ENCODE results near the gene PLEKHA7.

GRCh38 chr11:17014833-17015626 is 816 bp upstream of the PLEKHA7 start:
- TF ChIP-seq BACH2 (CRISPR knock-in tag; IDR thresholded peaks at IDR 0.05; ENCODE audit: borderline replicate concordance) (no peak), OSR1 (CRISPR knock-in tag; IDR thresholded peaks at IDR 0.05) (no peak), ZC3H10 (CRISPR knock-in tag; IDR thresholded peaks at IDR 0.05) (no peak), ZFP3 (CRISPR knock-in tag; IDR thresholded peaks at IDR 0.05) (no peak), PPARA (CRISPR knock-in tag; IDR thresholded peaks at IDR 0.05; ENCODE audit: borderline replicate concordance) (no peak), ZFP30 (CRISPR knock-in tag; IDR thresholded peaks at IDR 0.05) (no peak), CSDC2 (CRISPR knock-in tag; IDR thresholded peaks at IDR 0.05) (no peak), TSHZ2 (CRISPR knock-in tag; IDR thresholded peaks at IDR 0.05) (no peak), RARB (CRISPR knock-in tag; IDR thresholded peaks at IDR 0.05) (no peak), CSRNP3 (CRISPR knock-in tag; IDR thresholded peaks at IDR 0.05) (no peak), PATZ1 (CRISPR knock-in tag; IDR thresholded peaks at IDR 0.05; ENCODE audit: borderline replicate concordance) (no peak), CREB5 (CRISPR knock-in tag; IDR thresholded peaks at IDR 0.05; ENCODE audit: low read depth) (no peak), POU6F1 (CRISPR knock-in tag; IDR thresholded peaks at IDR 0.05; ENCODE audit: borderline replicate concordance, low read depth) (no peak), ARNTL (CRISPR knock-in tag; IDR thresholded peaks at IDR 0.05; ENCODE audit: borderline replicate concordance, low read depth) (no peak)

Measured in SK-N-SH treated with all-trans-retinoic acid at 6 μM for 48 hours (cell line).